Endodermal cell (in vitro differentiated cells): Measurements from ENCODE around the gene PLRG1. TPM values are rescaled to one million over a fixed set of nuclear protein-coding genes. Genes with fewer than 3 reads are reported as not detected.
A peak's percentile ranks its signal among the peaks of the same experiment; 100 is the strongest.

Experiments used
- DNase-seq: peaks from one replicate; pipeline ENCODE4 v3.0.0-alpha.2; 2017
- H3K27ac ChIP-seq: 2 replicates; pipeline ENCODE4 v1.5.1; 2013; ENCODE audit warnings: mild to moderate bottlenecking, low read depth, low read length, moderate library complexity
- H3K27me3 ChIP-seq: 2 replicates; pipeline ENCODE4 v1.6.1; 2013; ENCODE audit warnings: mild to moderate bottlenecking, low read length, moderate library complexity; ENCODE audit not compliant: insufficient read depth, control insufficient read depth, poor library complexity, severe bottlenecking
- H3K36me3 ChIP-seq: 2 replicates; pipeline ENCODE4 v1.7.0; 2013; ENCODE audit warnings: mild to moderate bottlenecking, low read length, moderate library complexity; ENCODE audit not compliant: control insufficient read depth, insufficient read depth
- H3K4me1 ChIP-seq: one replicate; pipeline ENCODE4 v1.7.0; 2013; ENCODE audit warnings: low read length; ENCODE audit not compliant: control insufficient read depth, insufficient read depth
- H3K4me3 ChIP-seq: 2 replicates; pipeline ENCODE4 v1.5.1; 2013; ENCODE audit warnings: mild to moderate bottlenecking, low read length, moderate library complexity
- H3K9ac ChIP-seq: 2 replicates; pipeline ENCODE4 v1.6.1; 2013; ENCODE audit warnings: mild to moderate bottlenecking, low read length, moderate library complexity; ENCODE audit not compliant: poor library complexity, severe bottlenecking; ENCODE audit errors: extremely low read depth
- H3K9me3 ChIP-seq: 2 replicates; pipeline ENCODE4 v1.6.1; 2013; ENCODE audit warnings: mild to moderate bottlenecking, low read length, moderate library complexity; ENCODE audit not compliant: control insufficient read depth
- H3K27ac Mint-ChIP-seq: 2 replicates; pipeline ENCODE4 v1.8.0; 2020; ENCODE audit warnings: mixed read lengths
- H3K27me3 Mint-ChIP-seq: 2 replicates; pipeline ENCODE4 v1.8.0; 2021; ENCODE audit warnings: mild to moderate bottlenecking, mixed read lengths; ENCODE audit not compliant: insufficient read depth
- H3K36me3 Mint-ChIP-seq: 2 replicates; pipeline ENCODE4 v1.8.0; 2020; ENCODE audit warnings: low read depth, mixed read lengths
- H3K4me1 Mint-ChIP-seq: 2 replicates; pipeline ENCODE4 v1.8.0; 2020; ENCODE audit warnings: mixed read lengths
- H3K4me3 Mint-ChIP-seq: 2 replicates; pipeline ENCODE4 v1.8.0; 2020; ENCODE audit warnings: mild to moderate bottlenecking, moderate library complexity, mixed read lengths
- H3K9me3 Mint-ChIP-seq: 2 replicates; pipeline ENCODE4 v1.8.0; 2020; ENCODE audit warnings: mild to moderate bottlenecking, mixed read lengths
- WGBS, 2 experiments: methylation state at CpG; one replicate each; pipeline versions ENCODE4 v1.1.5 to v1.1.7; 2013; ENCODE audit warnings: missing lambda C conversion rate in 2 of 2, mixed read lengths in 1 of 2; ENCODE audit not compliant: insufficient coverage in 1 of 2, insufficient read length in 1 of 2; 5-methylcytosine and 5-hydroxymethylcytosine counted together
- total RNA-seq, 2 donors: library from RNA; stranded (reverse); fragmentation: NEBNext Ultra II Directional in 1 of 2; extraction: Animal tissue kit (Norgen Biotek cat#: 25700) in 1 of 2; gene quantifications; 2 replicates in 1 of 2; 3 replicates in 1 of 2; pipeline ENCODE4 v1.2.1, GENCODE V29; 2021
- TF ChIP-seq, protein P1 (sequence below): fragments of 200-600 bp; sonication (generic); conservative IDR thresholded peaks from 2 replicates; pipeline ENCODE4 v1.5.0; 2021; ENCODE audit warnings: antibody characterized with exemption, mild to moderate bottlenecking

The PLRG1 gene
- total RNA-seq, 2 donors from 2014 or later, result 132 to 235 TPM

DNA sequence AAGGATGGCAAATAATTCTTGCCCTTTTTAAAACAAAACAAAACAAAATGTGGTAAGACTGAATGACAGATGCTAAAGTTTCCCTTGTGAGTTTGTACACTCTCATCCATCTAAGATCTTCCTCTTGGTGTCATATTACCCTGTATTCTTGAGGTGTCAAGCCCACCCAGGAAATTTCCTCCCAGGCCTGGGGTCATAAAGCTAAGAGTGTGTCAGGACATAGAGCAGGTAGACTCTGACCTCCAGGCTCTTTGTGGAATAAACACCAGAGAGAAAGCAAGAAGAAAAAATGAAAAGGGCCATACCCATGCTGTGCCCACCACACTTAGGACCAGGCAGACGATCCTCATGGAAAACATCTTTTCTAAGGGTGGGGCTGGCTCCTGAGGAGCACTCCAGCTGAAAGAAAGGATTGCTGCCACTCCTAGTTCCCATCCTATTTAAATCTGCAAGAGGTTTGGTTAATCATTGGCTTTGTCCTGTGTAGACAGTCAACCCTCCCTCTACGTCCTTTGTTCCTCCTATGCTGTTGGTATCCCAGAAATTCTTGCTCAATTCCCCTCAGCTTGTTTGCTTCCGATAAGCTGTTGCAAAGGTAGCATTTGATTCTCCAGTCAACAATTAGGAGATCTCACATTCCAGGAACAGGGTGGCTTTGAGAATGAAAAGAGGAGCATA is 40.3 kb upstream of the PLRG1 start, which contains the start of gene FGA:
Gene FGA (minus strand): TSS at position 414 of the 678 bp plus-strand sequence. CDS start 55 bp downstream, at position 359.
- H3K27me3 ChIP-seq, result no peaks in the 10 kb centered on the region
- no peaks in the 10 kb centered on the region for H3K36me3 ChIP-seq
- H3K27ac ChIP-seq, result no peak within 1 kb of the TSS
- no peaks in the 10 kb centered on the region for H3K27me3 Mint-ChIP-seq
- no peaks in the 10 kb centered on the region for H3K9me3 Mint-ChIP-seq
- H3K4me3 Mint-ChIP-seq, result peak within 1 kb of the TSS; percentile 11
- 70 to 82% methylated on average over 3 of the region's 3 CpGs for WGBS, 2 experiments
- H3K4me1 Mint-ChIP-seq, result peaks cover 16% of the 10 kb centered on the region
- peak within 1 kb of the TSS; percentile 18 for H3K27ac Mint-ChIP-seq
- no peak within 1 kb of the TSS for H3K4me3 ChIP-seq
- no peaks in the 10 kb centered on the region for H3K36me3 Mint-ChIP-seq
- no peaks in the 10 kb centered on the region for H3K9me3 ChIP-seq
- TF ChIP-seq, protein P1, sequence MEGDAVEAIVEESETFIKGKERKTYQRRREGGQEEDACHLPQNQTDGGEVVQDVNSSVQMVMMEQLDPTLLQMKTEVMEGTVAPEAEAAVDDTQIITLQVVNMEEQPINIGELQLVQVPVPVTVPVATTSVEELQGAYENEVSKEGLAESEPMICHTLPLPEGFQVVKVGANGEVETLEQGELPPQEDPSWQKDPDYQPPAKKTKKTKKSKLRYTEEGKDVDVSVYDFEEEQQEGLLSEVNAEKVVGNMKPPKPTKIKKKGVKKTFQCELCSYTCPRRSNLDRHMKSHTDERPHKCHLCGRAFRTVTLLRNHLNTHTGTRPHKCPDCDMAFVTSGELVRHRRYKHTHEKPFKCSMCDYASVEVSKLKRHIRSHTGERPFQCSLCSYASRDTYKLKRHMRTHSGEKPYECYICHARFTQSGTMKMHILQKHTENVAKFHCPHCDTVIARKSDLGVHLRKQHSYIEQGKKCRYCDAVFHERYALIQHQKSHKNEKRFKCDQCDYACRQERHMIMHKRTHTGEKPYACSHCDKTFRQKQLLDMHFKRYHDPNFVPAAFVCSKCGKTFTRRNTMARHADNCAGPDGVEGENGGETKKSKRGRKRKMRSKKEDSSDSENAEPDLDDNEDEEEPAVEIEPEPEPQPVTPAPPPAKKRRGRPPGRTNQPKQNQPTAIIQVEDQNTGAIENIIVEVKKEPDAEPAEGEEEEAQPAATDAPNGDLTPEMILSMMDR, result no peak
- H3K9ac ChIP-seq, result no peak within 1 kb of the TSS
- no peaks in the 10 kb centered on the region for H3K4me1 ChIP-seq
- peak; percentile 51 for DNase-seq

DNA sequence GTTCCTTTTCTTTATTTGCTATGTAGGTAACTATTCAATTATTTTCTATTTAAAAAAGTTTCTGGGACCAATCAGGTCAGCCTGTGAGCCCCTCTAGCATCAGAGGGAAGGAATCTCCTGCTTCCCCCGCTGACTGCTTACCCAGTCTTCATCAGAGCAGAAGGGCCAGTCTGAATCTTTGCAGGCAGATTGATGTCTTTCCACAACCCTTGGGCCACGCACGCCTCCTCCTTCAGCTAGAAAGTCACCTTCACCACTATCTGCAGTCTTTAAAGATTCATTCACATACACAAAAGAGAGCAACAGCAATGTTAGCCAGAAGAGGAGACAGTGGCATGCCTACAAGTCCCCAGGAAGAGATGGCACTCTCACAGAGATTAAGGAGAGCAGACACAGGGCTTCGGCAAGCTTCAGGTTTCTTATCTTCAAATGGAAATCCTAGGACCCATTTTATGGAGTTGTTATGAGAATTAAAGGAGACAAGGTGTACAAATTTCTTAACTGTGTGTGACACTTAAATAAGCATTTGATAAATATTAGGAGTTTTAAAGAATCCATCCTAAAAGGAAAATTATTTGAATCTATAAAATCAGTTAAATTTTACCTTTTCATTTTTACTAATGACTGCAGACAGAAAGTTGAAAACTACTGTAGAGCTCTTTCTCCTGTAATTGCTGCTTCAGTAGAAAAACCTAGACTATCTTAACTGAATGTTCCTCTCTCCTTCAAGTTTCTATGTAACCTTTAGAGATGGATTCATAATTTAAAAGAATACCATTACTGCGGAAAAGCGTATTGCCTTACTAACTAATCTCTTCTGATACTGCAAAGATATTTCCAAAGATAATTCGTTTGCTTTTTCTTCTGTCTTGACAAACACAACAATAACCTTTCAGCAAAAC is 39.3 kb upstream of the PLRG1 start:
- Mint-ChIP-seq H3K36me3 (no peaks in the 10 kb centered on the region), H3K4me3 (peak overlapping the region; percentile 11), H3K4me1 (peaks cover 16% of the 10 kb centered on the region), H3K27me3 (no peaks in the 10 kb centered on the region), H3K27ac (no peak overlapping the region), H3K9me3 (no peaks in the 10 kb centered on the region)
- no peaks in the 10 kb centered on the region for H3K27me3 ChIP-seq
- no peaks in the 10 kb centered on the region for H3K9me3 ChIP-seq
- H3K27ac ChIP-seq, result no peak overlapping the region
- no peak overlapping the region for H3K4me3 ChIP-seq
- H3K9ac ChIP-seq, result no peak overlapping the region
- DNase-seq, result no peak
- no peaks in the 10 kb centered on the region for H3K36me3 ChIP-seq
- TF ChIP-seq, protein P1, result no peak
- 90 to 93% methylated on average over 4 to 7 of the region's 7 CpGs for WGBS, 2 experiments
- H3K4me1 ChIP-seq, result no peaks in the 10 kb centered on the region

DNA sequence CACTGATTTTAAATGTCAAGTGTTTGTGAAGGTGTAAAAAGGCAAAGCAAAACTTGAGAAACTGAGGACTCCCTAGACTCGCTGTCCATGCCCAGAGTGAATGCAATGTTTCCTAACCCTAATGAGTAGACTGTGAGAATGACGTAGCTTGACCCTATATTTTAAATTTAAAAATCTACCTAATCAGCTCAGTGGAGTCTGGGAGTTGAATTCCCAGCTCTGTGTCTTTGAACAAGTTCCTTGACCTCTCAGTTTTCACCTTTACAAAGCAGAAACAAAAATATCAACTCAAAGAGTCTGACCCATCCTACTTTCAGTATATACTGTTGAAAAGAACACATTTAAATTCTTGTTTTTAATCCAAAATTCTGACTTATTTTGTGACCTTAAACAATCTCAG is 38.0 kb upstream of the PLRG1 start:
- peaks cover 13% of the 10 kb centered on the region for H3K4me1 Mint-ChIP-seq
- Histone ChIP-seq H3K36me3 (no peaks in the 10 kb centered on the region), H3K27me3 (no peaks in the 10 kb centered on the region), H3K27ac (no peak overlapping the region), H3K9ac (no peak overlapping the region), H3K4me1 (no peaks in the 10 kb centered on the region), H3K9me3 (no peaks in the 10 kb centered on the region), H3K4me3 (no peak overlapping the region)
- H3K27me3 Mint-ChIP-seq, result no peaks in the 10 kb centered on the region
- H3K4me3 Mint-ChIP-seq, result no peak overlapping the region
- DNase-seq, result no peak
- WGBS, 2 experiments, result 98 to 100% methylated on average over 1 to 2 of the region's 2 CpGs
- H3K36me3 Mint-ChIP-seq, result no peaks in the 10 kb centered on the region
- no peak overlapping the region for H3K27ac Mint-ChIP-seq
- TF ChIP-seq, protein P1, result no peak
- H3K9me3 Mint-ChIP-seq, result no peaks in the 10 kb centered on the region
